ENCODE results near the gene ROR2. TPM values are rescaled to one million over a fixed set of nuclear protein-coding genes. Genes with fewer than 3 reads are reported as not detected.

The ROR2 gene
- total RNA-seq, 1 experiment from 2014 or later: not detected

DNA sequence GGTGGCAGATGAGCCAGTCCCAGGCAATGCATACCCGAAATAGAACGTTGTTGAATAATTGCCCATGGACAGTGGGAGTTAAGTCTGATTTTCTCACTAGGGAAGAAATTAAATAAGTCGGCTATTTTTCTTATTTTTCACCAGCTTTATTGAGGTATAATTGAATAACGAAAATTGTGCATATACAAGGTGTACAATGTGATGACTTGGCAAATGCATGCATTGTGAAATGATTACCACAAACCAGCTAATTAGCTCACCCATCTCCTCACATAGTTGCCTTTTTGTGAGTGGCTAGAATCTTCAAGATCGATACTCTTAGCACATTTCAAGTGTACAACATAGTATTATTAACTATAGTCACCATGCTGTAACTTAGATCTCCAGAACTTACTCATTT is 249.6 kb downstream of the ROR2 start:
- Histone ChIP-seq H3K4me3 (no peak overlapping the region), H3K27me3 (no peaks in the 10 kb centered on the region; the same call in 1 of the 2 replicates)

GRCh38 chr9:91698266-91698665 is 251.8 kb downstream of the ROR2 start:
- Histone ChIP-seq H3K27me3 (no peaks in the 10 kb centered on the region; the same call in 1 of the 2 replicates), H3K27ac (no peak overlapping the region), H3K4me1 (no peaks in the 10 kb centered on the region), H3K4me3 (no peak overlapping the region), H3K36me3 (no peaks in the 10 kb centered on the region), H3K9me3 (replicated peaks) (no peaks in the 10 kb centered on the region)
- DNase-seq: no peak

More for the DNA sequence above, 249.6 kb downstream of the ROR2 start:
- no peak for DNase-seq
- Histone ChIP-seq H3K9me3 (replicated peaks) (peaks cover 2% of the 10 kb centered on the region), H3K4me1 (no peaks in the 10 kb centered on the region), H3K27ac (no peak overlapping the region), H3K36me3 (no peaks in the 10 kb centered on the region)

GRCh38 chr9:91697201-91697600 is 252.8 kb downstream of the ROR2 start:
- no peaks in the 10 kb centered on the region for H3K4me1 ChIP-seq
- H3K36me3 ChIP-seq: no peaks in the 10 kb centered on the region
- no peak overlapping the region for H3K27ac ChIP-seq
- no peak for DNase-seq
- no peaks in the 10 kb centered on the region; the same call in 1 of the 2 replicates for H3K27me3 ChIP-seq
- no peak overlapping the region for H3K4me3 ChIP-seq
- no peaks in the 10 kb centered on the region for H3K9me3 ChIP-seq (replicated peaks)

GRCh38 chr9:91694081-91694870 is 255.8 kb downstream of the ROR2 start:
- no peaks in the 10 kb centered on the region for H3K4me1 ChIP-seq
- H3K27me3 ChIP-seq: no peaks in the 10 kb centered on the region; the same call in none of the 2 replicates
- H3K27ac ChIP-seq: no peak overlapping the region
- H3K4me3 ChIP-seq: no peak overlapping the region
- no peaks in the 10 kb centered on the region for H3K36me3 ChIP-seq
- H3K9me3 ChIP-seq (replicated peaks): no peaks in the 10 kb centered on the region
- no peak for DNase-seq

DNA sequence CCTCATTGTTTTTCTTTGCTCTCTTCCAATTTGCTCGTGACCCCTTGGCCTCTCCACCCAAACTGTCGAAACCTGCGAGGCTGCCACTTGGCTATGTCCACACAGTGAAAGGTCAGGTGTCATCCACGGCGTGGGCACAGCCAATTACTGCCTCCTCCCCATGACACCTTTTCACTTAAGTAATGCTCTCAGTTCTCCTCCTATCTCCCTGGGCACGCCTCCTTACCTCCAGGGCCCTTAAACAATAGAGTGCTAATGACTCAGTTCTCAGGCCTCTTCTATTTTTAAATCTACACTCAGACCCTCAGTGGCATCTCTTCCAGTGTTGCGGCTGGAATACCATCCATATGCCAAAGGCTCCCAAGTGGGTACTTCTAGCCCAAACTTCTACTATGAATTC is 256.8 kb downstream of the ROR2 start:
- Histone ChIP-seq H3K4me1 (no peaks in the 10 kb centered on the region), H3K9me3 (replicated peaks) (no peaks in the 10 kb centered on the region), H3K27me3 (no peaks in the 10 kb centered on the region; the same call in none of the 2 replicates), H3K36me3 (no peaks in the 10 kb centered on the region), H3K27ac (no peak overlapping the region), H3K4me3 (no peak overlapping the region)
- no peak for DNase-seq

DNA sequence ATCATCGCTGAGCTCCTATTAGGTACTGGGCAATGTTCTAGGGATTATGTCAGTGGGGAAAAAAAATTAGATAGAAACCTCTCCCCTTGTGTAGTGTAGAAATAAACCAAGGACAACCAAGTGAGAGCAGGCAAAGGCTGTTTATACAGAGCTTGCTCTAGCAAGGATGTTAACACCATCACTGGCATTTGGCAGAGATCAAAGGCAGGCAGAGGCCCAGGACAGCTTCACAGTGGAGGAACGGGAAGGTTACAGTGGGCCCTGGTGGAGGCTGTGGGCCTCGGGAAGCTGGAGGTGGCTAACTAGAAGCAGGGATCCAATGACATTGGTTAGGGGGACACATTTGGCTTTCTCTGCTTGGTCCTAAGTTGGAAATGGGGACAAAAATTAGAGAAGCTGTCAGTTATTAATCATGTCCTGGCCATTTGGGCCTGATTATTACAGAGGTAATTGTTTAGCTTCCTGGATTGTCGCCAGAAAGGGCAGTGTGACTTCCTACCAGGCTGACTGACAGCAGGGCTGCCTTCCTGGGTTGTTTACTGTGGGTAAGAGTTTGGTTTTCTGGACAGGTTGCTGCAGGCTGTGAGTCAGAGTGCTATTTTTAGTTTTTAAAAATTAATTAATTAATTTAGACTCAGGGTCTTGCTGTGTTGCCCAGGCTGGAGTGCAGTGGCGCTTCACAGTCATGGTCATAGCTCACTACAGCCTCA is 259.3 kb downstream of the ROR2 start:
- Histone ChIP-seq H3K27me3 (no peaks in the 10 kb centered on the region; the same call in none of the 2 replicates), H3K4me3 (no peak overlapping the region), H3K4me1 (no peaks in the 10 kb centered on the region), H3K27ac (no peak overlapping the region), H3K36me3 (no peaks in the 10 kb centered on the region), H3K9me3 (replicated peaks) (no peaks in the 10 kb centered on the region)
- no peak for DNase-seq

DNA sequence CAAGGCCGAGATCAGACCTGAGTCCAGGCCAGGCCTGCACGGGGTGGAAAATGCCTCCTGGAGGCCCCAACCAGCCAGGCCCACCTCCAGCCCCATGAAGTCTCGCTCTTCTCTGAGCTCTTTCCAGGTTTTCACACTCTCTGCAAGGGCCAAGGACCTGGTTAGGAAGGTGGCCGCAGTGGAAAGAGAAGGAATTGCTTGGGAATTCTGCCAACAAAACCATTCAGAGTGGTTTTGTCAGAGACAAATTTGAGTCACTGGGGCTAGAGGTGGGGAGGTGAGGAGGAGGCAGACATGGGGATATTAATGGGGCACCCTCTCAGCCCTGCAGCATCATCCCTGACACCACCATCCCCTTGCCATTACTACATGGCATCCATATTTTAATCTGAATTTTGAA is 261.0 kb downstream of the ROR2 start:
- no peak for DNase-seq
- H3K36me3 ChIP-seq: no peaks in the 10 kb centered on the region
- H3K27ac ChIP-seq: no peak overlapping the region
- no peaks in the 10 kb centered on the region; the same call in none of the 2 replicates for H3K27me3 ChIP-seq
- H3K4me1 ChIP-seq: no peaks in the 10 kb centered on the region
- no peak overlapping the region for H3K4me3 ChIP-seq
- no peaks in the 10 kb centered on the region for H3K9me3 ChIP-seq (replicated peaks)

- DNase-seq: no peak
- H3K4me1 ChIP-seq: no peaks in the 10 kb centered on the region
- no peak overlapping the region for H3K4me3 ChIP-seq
- no peaks in the 10 kb centered on the region for H3K9me3 ChIP-seq (replicated peaks)
- H3K36me3 ChIP-seq: no peaks in the 10 kb centered on the region
- no peak overlapping the region for H3K27ac ChIP-seq
- H3K27me3 ChIP-seq: no peaks in the 10 kb centered on the region
Measured at GRCh38 chr9:91683269-91683668, 266.8 kb downstream of the ROR2 start.

GRCh38 chr9:91682806-91683205 is 267.2 kb downstream of the ROR2 start:
- no peaks in the 10 kb centered on the region for H3K36me3 ChIP-seq
- H3K9me3 ChIP-seq (replicated peaks): no peaks in the 10 kb centered on the region
- H3K27me3 ChIP-seq: no peaks in the 10 kb centered on the region
- H3K4me3 ChIP-seq: no peak overlapping the region
- H3K27ac ChIP-seq: no peak overlapping the region
- DNase-seq: no peak
- H3K4me1 ChIP-seq: no peaks in the 10 kb centered on the region

GRCh38 chr9:91681461-91682305 is 268.3 kb downstream of the ROR2 start:
- DNase-seq: peak; percentile 24 to 52
- Histone ChIP-seq H3K9me3 (replicated peaks) (no peaks in the 10 kb centered on the region), H3K36me3 (no peaks in the 10 kb centered on the region), H3K27me3 (no peaks in the 10 kb centered on the region; the same call in 1 of the 2 replicates), H3K27ac (no peak overlapping the region), H3K4me1 (no peaks in the 10 kb centered on the region), H3K4me3 (no peak overlapping the region)

DNA sequence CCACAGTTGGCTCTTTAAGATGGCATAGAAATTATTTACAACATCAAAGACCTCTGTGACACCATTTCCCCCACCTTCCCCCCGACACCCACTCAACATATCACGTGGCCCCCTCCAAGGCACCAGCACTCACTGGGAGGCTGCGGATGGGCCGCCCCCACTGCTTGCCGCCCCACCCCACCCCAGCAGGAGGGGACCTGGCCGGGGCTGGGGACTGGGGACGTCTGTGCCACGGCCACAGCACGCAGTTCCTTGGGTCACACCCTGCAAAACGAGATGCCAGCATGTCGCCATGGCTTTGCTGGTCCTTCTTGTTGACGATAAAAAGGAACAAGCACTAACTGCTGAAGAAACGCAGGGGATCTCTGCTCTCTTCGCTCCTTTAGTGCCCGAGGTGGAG is 269.0 kb downstream of the ROR2 start:
- no peak for DNase-seq
- Histone ChIP-seq H3K27me3 (no peaks in the 10 kb centered on the region; the same call in 1 of the 2 replicates), H3K4me1 (no peaks in the 10 kb centered on the region), H3K27ac (no peak overlapping the region), H3K4me3 (no peak overlapping the region), H3K9me3 (replicated peaks) (no peaks in the 10 kb centered on the region), H3K36me3 (no peaks in the 10 kb centered on the region)

DNA sequence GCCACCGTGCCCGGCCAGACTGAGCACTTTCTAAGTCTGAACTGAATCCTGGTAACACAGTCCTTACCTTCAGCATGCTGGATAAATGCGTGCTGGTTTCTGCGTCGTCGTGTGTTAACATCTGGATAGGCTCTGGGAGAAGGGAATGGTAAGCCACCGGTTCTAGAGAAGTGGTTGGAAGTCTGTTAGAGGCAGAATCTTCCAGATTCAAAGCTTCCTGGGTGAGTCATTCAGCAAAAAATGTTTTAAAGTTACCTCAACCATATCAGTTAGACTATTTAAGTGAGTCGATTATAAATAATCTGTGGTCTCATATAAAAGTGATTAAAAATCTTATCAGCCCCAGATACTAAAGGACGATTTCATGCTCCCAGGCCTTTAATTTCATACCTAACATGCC is 269.9 kb downstream of the ROR2 start:
- no peak overlapping the region for H3K27ac ChIP-seq
- no peaks in the 10 kb centered on the region for H3K9me3 ChIP-seq (replicated peaks)
- H3K4me1 ChIP-seq: no peaks in the 10 kb centered on the region
- H3K27me3 ChIP-seq: no peaks in the 10 kb centered on the region; the same call in 1 of the 2 replicates
- DNase-seq: no peak
- no peak overlapping the region for H3K4me3 ChIP-seq
- no peaks in the 10 kb centered on the region for H3K36me3 ChIP-seq

GRCh38 chr9:91678807-91679580 is 271.0 kb downstream of the ROR2 start:
- H3K27me3 ChIP-seq: no peaks in the 10 kb centered on the region; the same call in 1 of the 2 replicates
- H3K4me1 ChIP-seq: no peaks in the 10 kb centered on the region
- no peaks in the 10 kb centered on the region for H3K9me3 ChIP-seq (replicated peaks)
- no peaks in the 10 kb centered on the region for H3K36me3 ChIP-seq
- no peak for DNase-seq
- no peak overlapping the region for H3K4me3 ChIP-seq
- H3K27ac ChIP-seq: no peak overlapping the region

DNA sequence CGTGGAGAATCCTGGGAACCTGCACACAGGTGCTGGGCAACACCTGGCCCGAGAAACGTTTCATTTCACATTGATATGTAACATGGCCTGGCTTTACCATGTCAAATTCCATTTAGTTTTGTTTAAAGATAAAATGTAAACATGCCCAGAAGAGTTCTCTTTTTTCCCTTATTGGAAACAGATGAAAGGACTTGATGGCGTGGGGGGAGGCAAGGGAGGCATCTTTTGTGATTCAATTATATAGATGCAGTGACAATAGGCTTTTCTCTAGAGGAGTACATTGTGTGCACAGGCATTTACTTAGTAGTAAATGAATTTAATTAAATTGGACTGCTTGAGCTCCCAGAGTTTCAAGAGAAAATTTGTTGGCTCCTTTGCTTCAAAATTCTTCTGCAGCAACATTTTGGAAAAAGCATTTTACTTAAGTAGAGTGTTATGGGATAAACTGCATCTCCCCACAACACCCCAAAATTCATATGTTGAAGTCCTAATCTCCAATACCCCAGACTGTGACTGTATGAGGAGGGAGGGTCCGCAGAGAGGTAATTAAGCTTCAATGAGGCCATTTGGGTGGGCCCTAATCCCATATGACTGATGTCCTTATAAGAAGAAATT is 272.1 kb downstream of the ROR2 start:
- Histone ChIP-seq H3K9me3 (replicated peaks) (no peaks in the 10 kb centered on the region), H3K27me3 (no peaks in the 10 kb centered on the region; the same call in 1 of the 2 replicates), H3K27ac (no peak overlapping the region), H3K4me1 (no peaks in the 10 kb centered on the region), H3K36me3 (no peaks in the 10 kb centered on the region), H3K4me3 (no peak overlapping the region)
- DNase-seq: no peak

Measured in SJCRH30 (cell line).